A673 (cell line): ENCODE results near the gene ACOT7. TPM values are rescaled to one million over a fixed set of nuclear protein-coding genes. Genes with fewer than 3 reads are reported as not detected.
A peak's percentile ranks its signal among the peaks of the same experiment; 100 is the strongest.

ENCODE experiments used
- BruUV-seq: library from RNA; stranded (reverse); fragments of 400-500 nt; replicated peaks from 2 replicates; lab custom pipeline; 2021; lab: Mats Ljungman, UMichigan
- CTCF ChIA-PET: fragments of 300-600 bp; sonication (Branson Sonifier 250); formaldehyde crosslinking; loops from one replicate; lab custom pipeline; 2022; ENCODE audit warnings: antibody characterized with exemption; lab: Charles Lee
- POLR2A ChIA-PET: fragments of 300-600 bp; sonication (Branson Sonifier 250); formaldehyde crosslinking; loops from one replicate; lab custom pipeline; 2022; ENCODE audit warnings: antibody characterized with exemption; ENCODE audit not compliant: low non-redundant PET; lab: Charles Lee
- DNase-seq: peaks from one replicate; pipeline ENCODE4 v3.0.0-alpha.2; 2015; ENCODE audit warnings: low spot score
- H3K27ac ChIP-seq: fragments of 200-600 bp; sonication (generic); 2 replicates; pipeline ENCODE4 v1.5.1; 2016; ENCODE audit warnings: mixed run types, low read depth, mild to moderate bottlenecking, mixed read lengths, antibody characterized with exemption, low read length; ENCODE audit not compliant: poor library complexity, severe bottlenecking
- H3K27me3 ChIP-seq: fragments of 200-600 bp; sonication (generic); replicated peaks from 2 replicates; pipeline ENCODE4 v1.6.1; 2017; ENCODE audit warnings: mixed run types, low read depth, mild to moderate bottlenecking, mixed read lengths, antibody characterized with exemption, low read length; ENCODE audit not compliant: insufficient read depth, poor library complexity
- H3K36me3 ChIP-seq: fragments of 200-600 bp; sonication (generic); 2 replicates; pipeline ENCODE4 v1.6.1; 2016; ENCODE audit warnings: mixed run types, mild to moderate bottlenecking, mixed read lengths, antibody characterized with exemption, low read length; ENCODE audit not compliant: insufficient read depth, poor library complexity, severe bottlenecking
- H3K4me1 ChIP-seq: fragments of 200-600 bp; sonication (generic); 2 replicates; pipeline ENCODE4 v1.6.1; 2017; ENCODE audit warnings: mixed run types, mild to moderate bottlenecking, mixed read lengths, antibody characterized with exemption, low read length; ENCODE audit not compliant: insufficient read depth, poor library complexity, severe bottlenecking
- H3K4me3 ChIP-seq: fragments of 200-600 bp; sonication (generic); 2 replicates; pipeline ENCODE4 v1.5.1; 2016; ENCODE audit warnings: low read depth, mixed run types, mild to moderate bottlenecking, mixed read lengths, low read length; ENCODE audit not compliant: poor library complexity, severe bottlenecking
- H3K9me3 ChIP-seq: fragments of 200-600 bp; sonication (generic); 2 replicates; pipeline ENCODE4 v1.6.1; 2016; ENCODE audit warnings: mixed run types, low read depth, mild to moderate bottlenecking, mixed read lengths, antibody characterized with exemption, low read length; ENCODE audit not compliant: poor library complexity, severe bottlenecking
- CTCF ChIP-seq: fragments of 300-800, 200-600 bp; sonication (generic); conservative IDR thresholded peaks from 2 replicates; pipeline ENCODE4 v1.5.1; 2017; ENCODE audit warnings: low read depth, mild to moderate bottlenecking, antibody characterized with exemption, low read length, moderate library complexity, mixed read lengths
- EZH2 ChIP-seq: fragments of 200-600 bp; sonication (generic); IDR thresholded peaks from 2 replicates; pipeline ENCODE4 v1.6.1; 2017; ENCODE audit warnings: borderline replicate concordance, low read depth, mild to moderate bottlenecking, mixed read lengths, antibody characterized with exemption, low read length; ENCODE audit not compliant: poor library complexity, severe bottlenecking
- intact Hi-C: fragments of 100-400 bp; cut with micrococcal nuclease; formaldehyde crosslinking; loops from one replicate; pipeline ENCODE4 v1.10.0; 2022; ENCODE audit not compliant: unreplicated experiment
- total RNA-seq: library from RNA; stranded (reverse); gene quantifications from 2 replicates; pipeline ENCODE4 v1.2.3, GENCODE V29; 2021

The ACOT7 gene
- total RNA-seq, 1 experiment from 2014 or later = 132 TPM

GRCh38 chr1:6345460-6345859, 48.1 kb downstream of the ACOT7 start:
- H3K9me3 ChIP-seq = no peaks in the 10 kb centered on the region
- ChIA-PET POLR2A (no interaction called here), CTCF (interaction anchor here (1.0 to 1.2 kb wide), 3 partner anchors 9 to 100 kb away, joined by 3 to 4 read pairs (median 4); no protein-coding TSS in a partner anchor)
- no peaks in the 10 kb centered on the region for H3K36me3 ChIP-seq
- intact Hi-C loops = no loop called here
- no TSS peak for BruUV-seq
- DNase-seq = no peak
- H3K27ac ChIP-seq = no peak overlapping the region
- H3K4me3 ChIP-seq = no peak overlapping the region
- H3K4me1 ChIP-seq = no peaks in the 10 kb centered on the region
- TF ChIP-seq EZH2 (no peak), CTCF (no peak)
- no peaks in the 10 kb centered on the region for H3K27me3 ChIP-seq

DNA sequence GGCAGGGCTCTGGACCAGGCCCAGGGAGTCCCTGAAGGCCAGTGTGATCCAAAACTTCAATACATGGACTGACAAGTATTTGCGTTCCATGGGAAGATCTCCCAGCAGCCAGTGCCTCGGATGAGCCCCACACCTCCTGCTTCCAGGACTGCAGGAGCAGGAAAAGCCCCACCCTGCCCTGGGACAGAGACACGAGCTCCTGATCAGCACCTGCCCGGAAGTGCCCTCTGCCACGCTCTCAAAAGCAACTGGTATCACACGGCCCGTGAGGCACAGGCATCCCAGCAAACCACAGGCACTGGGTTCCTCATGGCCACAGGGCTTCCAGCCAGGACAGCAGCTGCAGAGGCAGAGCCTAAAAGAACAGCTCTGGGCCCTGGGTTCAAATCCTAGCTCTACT, 48.6 kb downstream of the ACOT7 start:
- ChIA-PET POLR2A (no interaction called here), CTCF (interaction anchor here (1.0 to 1.1 kb wide), 2 partner anchors 9 to 100 kb away, joined by 3 to 4 read pairs; no protein-coding TSS in a partner anchor)
- H3K4me1 ChIP-seq = no peaks in the 10 kb centered on the region
- intact Hi-C loops = no loop called here
- H3K27me3 ChIP-seq = no peaks in the 10 kb centered on the region
- no TSS peak for BruUV-seq
- no peaks in the 10 kb centered on the region for H3K36me3 ChIP-seq
- H3K4me3 ChIP-seq = no peak overlapping the region
- no peak for TF ChIP-seq EZH2
- no peak for TF ChIP-seq CTCF
- DNase-seq = no peak
- no peak overlapping the region for H3K27ac ChIP-seq
- no peaks in the 10 kb centered on the region for H3K9me3 ChIP-seq

GRCh38 chr1:6343506-6344405, 49.8 kb downstream of the ACOT7 start:
- POLR2A ChIA-PET = no interaction called here
- Histone ChIP-seq H3K27ac (no peak overlapping the region), H3K36me3 (no peaks in the 10 kb centered on the region), H3K9me3 (no peaks in the 10 kb centered on the region), H3K27me3 (no peaks in the 10 kb centered on the region), H3K4me1 (no peaks in the 10 kb centered on the region), H3K4me3 (no peak overlapping the region)
- CTCF ChIA-PET = interaction anchor here (0.6 kb wide), 2 partner anchors 89 to 94 kb away, joined by 3 to 15 read pairs; no protein-coding TSS in a partner anchor
- BruUV-seq = no TSS peak
- intact Hi-C loops = loop anchor here (1.0 to 5.0 kb wide), 2 partner anchors 81 to 97 kb away; partner anchors contain the start of gene GPR153
- TF ChIP-seq EZH2 (no peak), CTCF (peak; percentile 97)
- peak; percentile 87 for DNase-seq
